ENCODE results near the gene WDHD1. TPM values are rescaled to one million over a fixed set of nuclear protein-coding genes. Genes with fewer than 3 reads are reported as not detected.

The WDHD1 gene
- total RNA-seq, 1 experiment from 2014 or later, result 16.3 TPM

Other genes starting within 250 kb of the WDHD1 start
- 4.0 and 7.5 TPM in 2 replicates for gene GCH1, start 124.3 kb downstream of the WDHD1 start, total RNA-seq (2014; rRNA removed; shearing (Covaris generic))
- 12.0 and 15.2 TPM in 2 replicates for gene SOCS4, start 137 bp upstream of the WDHD1 start, total RNA-seq (2014; rRNA removed; shearing (Covaris generic))
- gene MAPK1IP1L, start 24.5 kb upstream of the WDHD1 start, total RNA-seq (2014; rRNA removed; shearing (Covaris generic)), result 28.8 and 55.3 TPM in 2 replicates
- 53.8 and 69.3 TPM in 2 replicates for gene LGALS3, start 102.2 kb upstream of the WDHD1 start, total RNA-seq (2014; rRNA removed; shearing (Covaris generic))
- 42.8 and 53.6 TPM in 2 replicates for gene DLGAP5, start 164.5 kb upstream of the WDHD1 start, total RNA-seq (2014; rRNA removed; shearing (Covaris generic))
- 16.0 and 19.4 TPM in 2 replicates for gene FBXO34, start 244.3 kb upstream of the WDHD1 start, total RNA-seq (2014; rRNA removed; shearing (Covaris generic))